GM18873 (cell line): ENCODE measurements around the gene OXA1L.
"Not testable (repeated sequence)": the region's sequence is repeated elsewhere in the genome, so short reads cannot be mapped to it uniquely, and the experiment has no call there.

Experiments
- ATAC-seq: cut with Tn5 transposase; IDR thresholded peaks from one replicate; pipeline ENCODE4 v1.9.1; 2021; ENCODE audit warnings: mild to moderate bottlenecking, moderate library complexity, moderate number of reproducible peaks; ENCODE audit not compliant: unreplicated experiment, low FRiP score

Gene OXA1L

GRCh38 chr14:22767323-22767589, 768 bp downstream of the OXA1L start:
- ATAC-seq = peak; percentile 7

DNA sequence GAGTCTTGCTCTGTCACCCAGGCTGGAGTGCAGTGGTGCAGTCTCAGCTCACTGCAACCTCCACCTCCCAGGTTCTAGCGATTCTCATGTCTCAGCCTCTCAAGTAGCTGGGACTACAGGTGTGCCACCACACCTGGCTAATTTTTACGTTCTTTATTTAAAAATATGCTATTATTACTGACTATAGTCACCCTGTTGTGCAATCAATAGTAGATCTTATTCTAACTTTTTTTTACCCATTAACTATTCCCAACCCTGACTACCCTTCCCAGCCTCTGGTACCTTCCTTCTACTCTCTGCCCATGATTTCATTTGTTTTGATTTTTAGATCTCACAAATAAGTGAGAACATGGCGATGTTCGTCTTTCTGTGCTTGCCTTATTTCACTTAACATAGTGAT, 2.5 kb downstream of the OXA1L start:
- no peak for ATAC-seq

DNA sequence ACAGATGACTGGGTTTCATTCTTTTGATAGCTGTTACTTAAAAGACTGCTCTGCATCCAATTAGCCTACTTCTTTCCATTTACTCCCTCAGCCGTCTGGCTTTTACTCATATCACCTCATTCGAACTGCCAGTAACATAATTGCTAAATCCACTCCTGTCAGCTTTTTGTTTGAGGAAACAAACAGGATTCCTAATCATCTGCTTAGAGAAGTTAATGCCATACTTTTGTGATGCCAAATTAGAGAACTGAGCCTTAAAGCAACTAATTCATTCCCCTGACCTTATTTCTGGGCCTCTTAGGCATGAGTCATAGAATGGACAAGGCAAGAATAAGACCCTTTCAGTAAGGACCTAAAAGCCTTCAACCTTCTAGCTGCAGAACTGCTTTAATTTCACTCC, 2.9 kb downstream of the OXA1L start:
- ATAC-seq = no peak

DNA sequence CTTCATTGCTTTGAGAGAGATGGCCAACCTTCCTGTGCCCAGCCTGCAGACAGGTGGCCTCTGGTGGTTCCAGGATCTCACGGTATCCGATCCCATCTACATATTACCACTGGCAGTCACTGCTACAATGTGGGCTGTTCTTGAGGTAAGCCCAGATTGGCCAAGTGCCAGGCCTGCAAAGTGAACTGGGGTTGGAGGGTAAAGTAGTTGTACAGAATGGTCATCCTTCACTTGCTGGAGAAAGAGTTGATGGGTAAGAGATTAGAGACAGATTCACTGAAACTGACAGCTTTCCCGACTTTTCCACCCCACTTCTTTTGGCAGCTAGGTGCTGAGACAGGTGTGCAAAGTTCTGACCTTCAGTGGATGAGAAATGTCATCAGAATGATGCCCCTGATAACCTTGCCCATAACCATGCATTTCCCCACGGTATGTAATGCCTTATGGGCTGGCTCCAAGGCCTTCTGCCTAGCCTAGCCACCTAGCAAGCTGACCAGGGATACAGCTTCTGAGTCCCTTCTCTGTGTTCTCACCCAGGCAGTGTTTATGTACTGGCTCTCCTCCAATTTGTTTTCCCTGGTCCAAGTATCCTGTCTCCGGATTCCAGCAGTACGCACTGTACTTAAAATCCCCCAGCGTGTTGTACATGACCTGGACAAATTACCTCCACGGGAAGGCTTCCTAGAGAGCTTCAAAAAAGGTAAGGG, 4.1 kb downstream of the OXA1L start:
- ATAC-seq = no peak

DNA sequence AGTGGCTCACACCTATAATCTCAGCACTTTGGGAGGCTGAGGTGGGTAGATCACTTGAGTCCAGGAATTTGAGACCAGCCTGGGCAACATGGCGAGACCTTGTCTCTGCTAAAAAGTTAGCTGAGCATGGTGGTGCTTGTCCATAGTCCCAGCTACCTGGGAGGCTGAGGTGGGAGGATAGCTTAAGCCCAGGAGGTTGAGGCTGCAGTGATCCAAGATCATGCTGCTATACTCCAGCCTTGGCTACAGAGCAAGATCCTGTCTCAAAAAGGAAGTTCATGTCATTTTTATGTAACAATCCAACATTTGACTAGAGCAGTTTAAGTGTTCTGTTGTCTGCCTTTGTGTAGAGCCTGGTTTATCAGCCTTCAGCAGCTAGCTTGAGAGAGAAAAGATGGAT, 6.2 kb downstream of the OXA1L start:
- no peak for ATAC-seq

DNA sequence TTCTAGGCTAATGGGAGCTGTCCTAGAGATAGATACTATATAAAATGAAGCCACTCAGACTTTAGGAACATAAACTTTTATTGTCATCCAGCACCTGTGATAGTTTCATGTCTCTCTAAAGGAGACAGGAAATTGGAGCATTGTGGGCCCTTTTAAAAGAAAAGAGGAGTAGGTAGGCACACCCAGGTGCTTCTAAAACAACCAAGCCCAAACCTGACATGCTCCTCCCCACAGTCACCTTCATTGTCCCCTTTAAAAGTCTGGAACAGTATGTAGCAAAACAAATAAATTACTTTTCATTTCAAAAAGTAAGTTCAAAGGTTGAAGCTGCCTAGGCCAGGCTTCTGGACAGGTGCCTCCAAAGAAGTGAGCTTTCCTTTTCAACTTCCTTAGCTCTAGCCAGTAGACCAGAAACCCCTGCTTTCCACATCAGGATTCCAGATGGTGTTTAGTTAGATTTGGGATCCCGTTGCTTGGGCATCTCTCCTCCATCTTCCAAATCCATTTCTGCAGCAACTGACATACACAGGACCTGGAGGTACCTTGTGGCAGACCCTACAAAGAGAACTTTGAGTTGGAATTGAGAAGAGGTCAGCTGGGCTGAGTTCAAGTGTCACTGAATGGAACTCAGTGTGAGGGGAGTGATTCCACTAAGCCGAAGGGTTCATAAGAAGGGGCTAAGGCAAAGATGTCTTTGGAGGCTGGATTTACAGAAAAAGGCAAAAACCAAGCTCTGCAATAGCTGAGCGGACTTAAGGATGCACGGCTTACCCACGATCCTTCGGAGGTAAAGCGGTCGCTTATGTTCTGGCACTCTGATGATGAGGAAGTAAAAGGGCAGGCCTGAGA, 6.9 kb downstream of the OXA1L start:
- ATAC-seq = no peak

- ATAC-seq = no peak
These were observed 7.7 kb downstream of the OXA1L start for GRCh38 chr14:22774011-22774706.

DNA sequence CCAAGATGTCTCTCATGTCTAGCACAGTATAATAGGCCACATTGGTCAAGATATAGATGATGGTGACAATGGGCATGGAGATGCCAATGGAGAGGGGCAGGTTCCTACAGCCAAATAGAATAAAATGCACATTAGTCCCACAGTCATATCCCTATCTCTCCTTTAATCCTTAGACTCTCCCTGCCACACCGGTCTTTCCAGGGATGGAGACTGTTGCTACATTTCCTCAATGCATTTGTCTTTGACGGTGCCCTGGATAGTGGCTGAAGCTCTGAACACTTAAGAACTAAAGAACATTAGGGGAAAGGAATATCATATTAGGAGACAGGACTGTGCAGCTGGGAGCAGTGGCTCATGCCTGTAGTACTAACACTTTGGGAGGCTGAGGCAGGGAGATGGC, 9.7 kb downstream of the OXA1L start:
- no peak for ATAC-seq

- ATAC-seq = not testable (repeated sequence)
These were observed 10.4 kb downstream of the OXA1L start for GRCh38 chr14:22776849-22777248.

DNA sequence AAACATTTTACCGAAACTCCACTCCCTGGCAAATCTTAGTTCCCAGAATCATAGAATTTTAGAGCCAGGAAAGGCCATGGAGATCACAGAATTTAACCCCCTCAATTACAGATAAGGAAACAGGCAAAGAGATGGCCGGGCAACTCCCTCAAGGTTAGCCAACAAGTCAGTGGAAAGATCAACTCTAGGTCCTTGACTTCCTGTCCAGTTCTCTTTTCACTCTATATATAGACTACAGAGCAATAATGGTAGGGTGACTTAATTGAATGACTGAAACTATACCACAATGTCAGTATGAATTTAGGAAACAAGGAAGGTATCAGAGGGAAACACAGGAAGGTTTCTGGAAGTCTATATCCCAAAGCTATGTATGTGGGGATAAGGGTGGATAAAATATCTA, 11.6 kb downstream of the OXA1L start:
- no peak for ATAC-seq

GRCh38 chr14:22780105-22780679, 13.7 kb downstream of the OXA1L start:
- no peak for ATAC-seq

DNA sequence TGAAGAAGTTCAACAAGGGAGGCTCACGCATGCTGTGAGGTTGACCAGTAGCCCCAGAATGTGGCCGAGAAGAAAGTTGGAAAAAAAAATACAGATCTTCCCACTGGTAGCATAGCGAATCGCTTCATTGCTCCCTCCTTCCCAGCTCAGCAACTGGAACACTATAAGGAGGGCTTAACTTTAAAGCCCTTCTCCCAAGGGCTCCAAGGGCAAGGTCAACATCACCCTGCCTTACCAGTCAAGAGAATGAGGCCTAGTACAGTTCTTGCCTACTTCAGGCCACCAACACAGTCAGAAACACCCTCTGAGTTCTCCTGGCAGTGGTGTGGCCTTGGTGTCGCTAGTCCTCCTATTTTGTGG, 14.4 kb downstream of the OXA1L start:
- ATAC-seq = no peak

DNA sequence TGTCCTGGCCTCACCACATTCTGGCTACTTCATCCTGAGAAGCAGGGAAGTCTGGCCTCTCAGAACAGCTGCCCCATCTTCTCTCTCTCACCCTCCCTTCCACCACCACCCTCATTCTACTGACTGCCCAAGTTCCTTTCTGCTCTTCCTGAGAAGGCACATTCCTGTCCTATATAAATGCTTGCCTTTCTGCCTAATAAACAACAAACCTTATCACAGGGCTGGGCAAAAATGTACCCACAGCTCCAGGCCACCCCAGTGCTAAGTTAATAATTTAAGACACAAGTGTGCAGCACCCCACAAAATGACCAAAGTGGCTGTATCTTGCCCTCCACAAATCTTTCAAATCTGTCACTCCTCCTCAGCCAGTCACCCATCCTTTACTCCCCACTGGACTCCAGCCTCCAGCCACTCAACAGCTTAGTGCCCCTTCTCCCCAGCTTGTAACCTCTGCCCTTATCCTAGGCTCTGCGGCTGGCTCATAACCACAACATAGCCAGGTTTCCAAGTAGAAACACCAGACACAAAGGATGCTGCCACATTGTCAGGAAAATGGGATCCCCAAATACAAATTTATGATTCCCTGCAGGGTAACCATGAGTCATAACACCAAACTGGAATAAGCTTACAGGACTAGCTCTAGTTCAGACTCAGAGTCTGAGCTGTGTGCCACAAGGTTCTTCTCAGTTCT, 15.0 kb downstream of the OXA1L start:
- no peak for ATAC-seq

- no peak for ATAC-seq
These were observed 20.2 kb downstream of the OXA1L start for GRCh38 chr14:22786685-22787084.

- no peak for ATAC-seq
These were observed 24.8 kb downstream of the OXA1L start for GRCh38 chr14:22791301-22791700.

GRCh38 chr14:22792158-22792557, 25.7 kb downstream of the OXA1L start:
- ATAC-seq = no peak

GRCh38 chr14:22793550-22793949, 27.1 kb downstream of the OXA1L start:
- ATAC-seq = not testable (repeated sequence)

DNA sequence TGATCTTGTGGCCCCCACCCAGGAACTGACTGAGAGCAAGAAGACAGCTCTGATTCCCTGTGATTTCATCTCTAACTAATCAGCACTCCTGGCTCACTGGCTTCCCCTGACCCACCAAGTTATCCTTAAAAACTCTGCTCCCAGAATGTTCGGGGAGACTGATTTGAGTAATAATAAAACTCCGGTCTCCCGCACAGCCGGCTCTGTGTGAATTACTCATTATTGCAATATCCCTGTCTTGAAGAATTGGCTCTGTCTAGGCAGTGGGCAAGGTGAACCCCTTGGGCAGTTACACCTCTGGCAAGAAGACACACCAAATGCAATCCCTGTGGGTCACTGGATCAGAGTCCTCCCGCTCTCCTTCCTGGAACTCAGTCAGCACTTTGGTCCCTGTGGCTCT, 27.5 kb downstream of the OXA1L start:
- ATAC-seq = no peak

GRCh38 chr14:22794551-22794951, 28.1 kb downstream of the OXA1L start:
- ATAC-seq = peak; percentile 42

GRCh38 chr14:22796087-22796707, 29.7 kb downstream of the OXA1L start:
- ATAC-seq = no peak
